ENCODE data around the gene ZNF687. TPM values are rescaled to one million over a fixed set of nuclear protein-coding genes. Genes with fewer than 3 reads are reported as not detected.
"Not testable (repeated sequence)": the region's sequence is repeated elsewhere in the genome, so short reads cannot be mapped to it uniquely, and the experiment has no call there.

The ZNF687 gene
- total and polyA plus RNA-seq, 7 donors, result 4.6 to 14.8 (median 11.7) TPM

DNA sequence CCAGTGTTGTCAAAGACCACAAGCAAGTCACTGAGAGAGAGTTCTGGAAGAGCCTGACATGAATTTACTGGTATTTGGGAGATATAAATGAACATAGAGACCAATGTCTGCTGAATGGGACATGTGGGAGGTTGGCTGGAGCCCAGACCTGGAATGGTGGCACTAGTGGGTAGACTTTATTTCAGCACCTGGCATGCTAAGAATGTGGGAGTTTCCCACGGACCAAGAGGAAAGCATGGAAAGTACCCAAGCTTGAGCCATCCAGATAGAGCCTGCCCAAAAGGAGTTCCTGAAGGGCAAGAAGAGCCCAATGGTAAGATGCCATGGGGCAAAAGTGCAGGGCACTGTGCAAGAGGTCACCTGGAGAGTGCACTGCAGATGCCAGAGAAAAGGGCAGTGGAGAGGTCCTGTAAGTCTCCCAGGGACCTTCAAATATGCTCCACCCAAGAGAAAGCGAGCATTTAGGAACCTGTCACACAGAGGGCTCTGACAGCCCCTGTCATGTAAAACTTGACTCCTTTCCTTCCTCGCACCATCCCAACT lies 8.1 kb upstream of the ZNF687 start:
- WGBS, 3 donors, result 71 to 74% (median 74%) methylated on average over 3 of the region's 3 CpGs

GRCh38 chr1:151275341-151275740 lies 6.8 kb upstream of the ZNF687 start:
- WGBS, 3 donors, result 87 to 94% (median 89%) methylated on average over 5 of the region's 5 CpGs
- intact Hi-C loops (cut with DNase I); H3K27me3 ChIP-seq (ENCODE audit: insufficient read depth in 3 of 3, low read length in 2 of 3); ATAC-seq; H3K4me3 ChIP-seq; H3K4me1 ChIP-seq; H3K27ac ChIP-seq; DNase-seq; H3K9me3 ChIP-seq: not testable (repeated sequence)
- peaks cover 0 to 35% of the 10 kb centered on the region in 2 donors for H3K36me3 ChIP-seq (ENCODE audit: insufficient read depth in 1 of 2, low read depth in 1 of 2)

More for the DNA sequence above, 8.1 kb upstream of the ZNF687 start:
- H3K36me3 ChIP-seq (ENCODE audit: insufficient read depth in 1 of 2, low read depth in 1 of 2), result peaks cover 0 to 46% of the 10 kb centered on the region in 2 donors
- H3K9me3 ChIP-seq, result no peaks in the 10 kb centered on the region
- DNase-seq, result no peak
- H3K4me3 ChIP-seq, result no peak overlapping the region
- TF ChIP-seq, protein P1, sequence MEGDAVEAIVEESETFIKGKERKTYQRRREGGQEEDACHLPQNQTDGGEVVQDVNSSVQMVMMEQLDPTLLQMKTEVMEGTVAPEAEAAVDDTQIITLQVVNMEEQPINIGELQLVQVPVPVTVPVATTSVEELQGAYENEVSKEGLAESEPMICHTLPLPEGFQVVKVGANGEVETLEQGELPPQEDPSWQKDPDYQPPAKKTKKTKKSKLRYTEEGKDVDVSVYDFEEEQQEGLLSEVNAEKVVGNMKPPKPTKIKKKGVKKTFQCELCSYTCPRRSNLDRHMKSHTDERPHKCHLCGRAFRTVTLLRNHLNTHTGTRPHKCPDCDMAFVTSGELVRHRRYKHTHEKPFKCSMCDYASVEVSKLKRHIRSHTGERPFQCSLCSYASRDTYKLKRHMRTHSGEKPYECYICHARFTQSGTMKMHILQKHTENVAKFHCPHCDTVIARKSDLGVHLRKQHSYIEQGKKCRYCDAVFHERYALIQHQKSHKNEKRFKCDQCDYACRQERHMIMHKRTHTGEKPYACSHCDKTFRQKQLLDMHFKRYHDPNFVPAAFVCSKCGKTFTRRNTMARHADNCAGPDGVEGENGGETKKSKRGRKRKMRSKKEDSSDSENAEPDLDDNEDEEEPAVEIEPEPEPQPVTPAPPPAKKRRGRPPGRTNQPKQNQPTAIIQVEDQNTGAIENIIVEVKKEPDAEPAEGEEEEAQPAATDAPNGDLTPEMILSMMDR (IDR thresholded peaks at IDR 0.05), result no peak
- no peaks in the 10 kb centered on the region for H3K4me1 ChIP-seq
- H3K27me3 ChIP-seq (ENCODE audit: insufficient read depth in 3 of 3, low read length in 2 of 3), result no peaks in the 10 kb centered on the region
- H3K27ac ChIP-seq, result no peak overlapping the region
- intact Hi-C loops (cut with DNase I), result no loop called here
- ATAC-seq, result no peak

DNA sequence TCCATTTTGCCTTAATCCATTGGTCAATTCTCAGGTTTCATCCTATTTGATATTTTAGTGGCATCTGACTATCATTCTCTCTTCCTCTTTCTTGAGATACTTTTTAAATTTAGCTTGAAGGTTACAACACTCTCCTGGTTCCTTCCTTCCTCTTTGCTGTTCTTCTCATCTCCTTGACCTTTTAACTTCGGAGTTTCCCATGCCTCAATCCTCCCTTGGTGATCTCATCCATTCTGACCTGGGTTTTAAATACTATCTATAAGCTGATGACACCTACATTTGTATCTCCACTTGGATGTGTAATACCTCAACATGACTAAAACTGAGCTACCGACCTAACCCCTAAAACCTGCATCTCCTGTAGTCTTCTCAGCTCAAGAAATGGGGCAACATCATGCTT lies 4.8 kb upstream of the ZNF687 start:
- no peak overlapping the region for H3K27ac ChIP-seq
- WGBS, 3 donors, result 74 to 80% (median 80%) methylated on average over 2 of the region's 2 CpGs
- no peak for ATAC-seq

DNA sequence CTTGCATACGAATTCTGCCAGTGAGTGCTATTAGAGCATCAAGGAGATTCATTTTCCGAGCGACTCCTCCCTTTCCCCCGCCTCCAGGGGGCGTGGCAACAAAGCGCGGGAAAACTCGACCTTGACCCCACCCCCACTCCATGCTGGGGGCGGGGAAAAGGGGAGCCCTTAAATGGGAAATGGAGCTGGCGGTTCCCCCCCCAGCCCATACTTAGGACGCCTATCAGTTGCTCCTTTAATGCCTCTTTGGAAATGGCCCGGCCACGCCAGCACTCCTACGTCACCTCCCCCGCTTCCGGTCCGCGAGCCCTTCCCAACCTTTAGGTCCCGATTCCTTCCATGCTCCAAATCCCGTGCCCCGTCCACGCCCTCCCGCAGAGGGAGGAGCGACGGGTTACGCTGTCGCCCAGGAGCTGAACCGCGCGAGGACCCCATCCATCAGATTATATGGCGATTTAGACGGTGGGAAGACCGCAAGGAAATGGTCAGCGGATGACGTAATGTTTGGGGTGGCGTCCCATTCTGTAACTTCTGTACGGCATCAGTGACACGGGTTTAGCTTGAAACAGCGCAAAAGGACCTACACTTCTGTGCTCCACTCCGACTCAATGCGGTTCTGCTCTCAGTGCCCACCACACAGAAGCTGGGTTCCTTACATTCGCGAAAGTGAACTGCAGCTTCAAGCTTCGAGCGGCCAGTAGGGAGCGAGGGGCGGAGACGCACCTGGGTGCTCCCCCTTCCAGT lies 702 bp upstream of the ZNF687 start:
- no peaks in the 10 kb centered on the region for H3K27me3 ChIP-seq (ENCODE audit: insufficient read depth in 3 of 3, low read length in 2 of 3)
- ATAC-seq (peak; percentile 79 to 86 (median 83)), DNase-seq (peak; percentile 96 to 98)
- H3K4me3 ChIP-seq, result peak overlapping the region; percentile 85
- peak overlapping the region; percentile 97 for H3K27ac ChIP-seq
- TF ChIP-seq, protein P1 (IDR thresholded peaks at IDR 0.05), result peak; percentile 44
- intact Hi-C loops (cut with DNase I), result loop anchor here in 1 of 2 donors (5.0 kb wide), 2 partner anchors 46 to 116 kb away; partner anchors contain the start of genes PI4KB and PSMB4
- no peaks in the 10 kb centered on the region for H3K9me3 ChIP-seq
- H3K36me3 ChIP-seq (ENCODE audit: insufficient read depth in 1 of 2, low read depth in 1 of 2), result peaks cover 0 to 13% of the 10 kb centered on the region in 2 donors
- WGBS, 3 donors, result 0% methylated on average over 48 of the region's 48 CpGs
- peaks cover 21% of the 10 kb centered on the region for H3K4me1 ChIP-seq

More for the DNA sequence above, 4.8 kb upstream of the ZNF687 start:
- H3K36me3 ChIP-seq (ENCODE audit: insufficient read depth in 1 of 2, low read depth in 1 of 2), result peaks cover 0 to 19% of the 10 kb centered on the region in 2 donors
- intact Hi-C loops (cut with DNase I), result no loop called here
- no peaks in the 10 kb centered on the region for H3K27me3 ChIP-seq (ENCODE audit: insufficient read depth in 3 of 3, low read length in 2 of 3)
- H3K9me3 ChIP-seq, result no peaks in the 10 kb centered on the region
- TF ChIP-seq, protein P1 (IDR thresholded peaks at IDR 0.05), result no peak
- peaks cover 4% of the 10 kb centered on the region for H3K4me1 ChIP-seq
- no peak for DNase-seq
- H3K4me3 ChIP-seq, result no peak overlapping the region
